ENCODE measurements around the gene SLC3A2.

SLC3A2 gene

DNA sequence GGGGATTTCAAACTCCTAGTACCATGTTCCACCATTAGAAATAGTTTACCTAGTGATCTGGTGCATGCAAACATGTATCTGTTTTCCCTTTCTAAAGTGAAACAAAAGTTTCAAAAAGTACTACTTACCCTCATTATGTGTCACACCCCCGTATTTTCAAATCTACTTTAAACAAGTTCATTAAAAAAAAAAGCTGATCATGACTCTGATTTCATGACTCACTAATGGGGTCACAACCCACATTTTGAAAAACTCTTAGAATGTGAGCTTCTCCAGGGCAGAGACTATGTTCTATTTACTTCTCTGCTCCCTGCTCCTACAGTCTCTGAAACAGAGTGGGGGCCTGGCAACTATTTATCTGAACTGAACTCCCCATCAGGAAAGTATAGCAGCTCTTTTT, 22.2 kb downstream of the SLC3A2 start:
- TF ChIP-seq, protein P1, sequence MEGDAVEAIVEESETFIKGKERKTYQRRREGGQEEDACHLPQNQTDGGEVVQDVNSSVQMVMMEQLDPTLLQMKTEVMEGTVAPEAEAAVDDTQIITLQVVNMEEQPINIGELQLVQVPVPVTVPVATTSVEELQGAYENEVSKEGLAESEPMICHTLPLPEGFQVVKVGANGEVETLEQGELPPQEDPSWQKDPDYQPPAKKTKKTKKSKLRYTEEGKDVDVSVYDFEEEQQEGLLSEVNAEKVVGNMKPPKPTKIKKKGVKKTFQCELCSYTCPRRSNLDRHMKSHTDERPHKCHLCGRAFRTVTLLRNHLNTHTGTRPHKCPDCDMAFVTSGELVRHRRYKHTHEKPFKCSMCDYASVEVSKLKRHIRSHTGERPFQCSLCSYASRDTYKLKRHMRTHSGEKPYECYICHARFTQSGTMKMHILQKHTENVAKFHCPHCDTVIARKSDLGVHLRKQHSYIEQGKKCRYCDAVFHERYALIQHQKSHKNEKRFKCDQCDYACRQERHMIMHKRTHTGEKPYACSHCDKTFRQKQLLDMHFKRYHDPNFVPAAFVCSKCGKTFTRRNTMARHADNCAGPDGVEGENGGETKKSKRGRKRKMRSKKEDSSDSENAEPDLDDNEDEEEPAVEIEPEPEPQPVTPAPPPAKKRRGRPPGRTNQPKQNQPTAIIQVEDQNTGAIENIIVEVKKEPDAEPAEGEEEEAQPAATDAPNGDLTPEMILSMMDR (IDR thresholded peaks at IDR 0.05; ENCODE audit: extremely low read depth, insufficient read depth, missing control alignments) = no peak
- in situ Hi-C loops (cut with MboI; ENCODE audit: low pct_unique_long_range_greater_than_20kb, low sequenced_read_pairs, unreplicated experiment) = no loop called here
- DNase-seq (ENCODE audit: low spot score) = no peak

DNA sequence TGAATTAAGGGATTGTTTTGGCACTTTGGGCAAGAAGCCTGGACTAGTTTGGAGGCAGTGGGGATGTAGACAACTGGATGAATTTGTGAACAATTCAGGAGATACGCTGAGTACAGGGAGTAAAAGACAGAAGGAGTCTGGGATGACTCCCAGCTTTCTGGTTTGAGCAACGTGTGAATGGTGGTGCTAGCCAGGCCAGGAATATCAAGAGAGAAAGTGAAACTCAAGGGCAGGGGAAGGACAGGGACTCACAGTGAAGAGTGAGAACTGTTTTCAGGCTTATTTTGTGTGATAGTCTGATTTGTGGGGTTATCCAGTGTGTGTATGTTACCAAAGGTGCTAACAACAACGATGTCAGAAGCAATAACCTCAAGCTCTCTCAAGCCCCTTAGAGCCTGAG, 24.6 kb downstream of the SLC3A2 start:
- TF ChIP-seq, protein P1 (IDR thresholded peaks at IDR 0.05; ENCODE audit: extremely low read depth, insufficient read depth, missing control alignments) = no peak
- in situ Hi-C loops (cut with MboI; ENCODE audit: low pct_unique_long_range_greater_than_20kb, low sequenced_read_pairs, unreplicated experiment) = loop anchor here (5.0 kb wide), 1 partner anchor 117 kb away; no protein-coding TSS in a partner anchor
- no peak for DNase-seq (ENCODE audit: low spot score)

DNA sequence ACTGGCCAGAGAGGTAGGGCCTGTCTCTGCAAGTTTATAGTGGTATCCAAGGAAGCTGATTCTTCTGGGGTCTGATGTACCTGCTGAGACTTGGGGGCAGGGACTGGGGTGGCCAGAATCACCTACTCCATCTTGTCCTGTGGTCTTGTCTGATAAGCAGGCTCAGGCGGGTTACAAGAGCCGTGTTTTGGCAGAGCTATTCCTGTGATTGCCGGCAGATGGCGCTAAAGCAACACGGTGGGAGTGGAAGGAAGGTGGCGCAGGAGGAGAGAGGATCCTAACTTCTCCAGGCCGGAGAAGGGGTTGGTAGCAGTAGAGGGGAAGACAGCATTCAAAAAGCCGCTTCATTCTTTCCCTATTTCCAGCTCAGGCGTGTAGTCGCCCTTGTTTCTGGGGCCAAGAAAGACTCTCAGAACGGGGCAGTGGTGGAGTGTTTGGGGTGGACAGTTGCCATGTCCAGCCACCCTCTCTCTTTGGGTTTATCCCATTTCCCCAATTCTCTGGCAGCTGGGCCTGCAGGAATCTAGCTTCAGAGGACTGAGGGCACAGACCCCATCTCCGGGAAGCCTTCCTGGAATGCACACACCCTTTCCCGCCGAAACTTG, 25.3 kb downstream of the SLC3A2 start:
- in situ Hi-C loops (cut with MboI; ENCODE audit: low pct_unique_long_range_greater_than_20kb, low sequenced_read_pairs, unreplicated experiment) = loop anchor here (5.0 kb wide), 1 partner anchor 116 kb away; no protein-coding TSS in a partner anchor
- DNase-seq (ENCODE audit: low spot score) = peak; percentile 85

DNA sequence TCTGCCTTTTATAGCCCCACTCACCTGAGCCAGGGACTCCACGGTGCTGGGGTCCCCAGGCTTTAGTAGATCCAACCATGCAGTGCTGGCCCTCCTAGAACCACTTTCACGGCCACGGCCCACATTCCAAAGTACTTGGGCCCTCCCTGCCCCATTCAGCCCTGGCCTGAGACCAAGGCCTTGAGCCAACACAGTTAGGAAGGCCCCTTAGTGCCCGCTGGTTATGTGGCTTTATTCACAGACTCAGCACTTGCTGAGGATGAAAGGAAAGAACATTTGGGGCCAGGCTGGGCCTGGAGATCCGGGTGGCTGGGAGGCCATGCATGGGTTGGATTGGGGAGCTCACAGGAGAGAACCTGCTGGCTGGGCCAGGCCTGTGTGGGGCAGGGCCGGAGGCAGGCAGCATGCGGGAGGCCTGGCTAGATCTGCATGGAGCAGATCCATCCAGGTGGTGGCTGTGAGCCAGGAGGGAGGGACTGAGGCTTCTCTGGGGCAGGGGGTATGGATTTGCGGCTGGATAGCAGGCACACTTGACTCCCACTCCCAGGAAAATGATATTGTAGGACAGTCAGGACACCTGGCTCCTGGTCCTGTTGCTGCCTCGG, 27.9 kb downstream of the SLC3A2 start:
- TF ChIP-seq, protein P1 (IDR thresholded peaks at IDR 0.05; ENCODE audit: extremely low read depth, insufficient read depth, missing control alignments) = no peak
- in situ Hi-C loops (cut with MboI; ENCODE audit: low pct_unique_long_range_greater_than_20kb, low sequenced_read_pairs, unreplicated experiment) = loop anchor here (5.0 kb wide), 1 partner anchor 114 kb away; no protein-coding TSS in a partner anchor
- no peak for DNase-seq (ENCODE audit: low spot score)

More for the DNA sequence above, 25.3 kb downstream of the SLC3A2 start:
- TF ChIP-seq, protein P1 (IDR thresholded peaks at IDR 0.05; ENCODE audit: extremely low read depth, insufficient read depth, missing control alignments) = peak; percentile 98

DNA sequence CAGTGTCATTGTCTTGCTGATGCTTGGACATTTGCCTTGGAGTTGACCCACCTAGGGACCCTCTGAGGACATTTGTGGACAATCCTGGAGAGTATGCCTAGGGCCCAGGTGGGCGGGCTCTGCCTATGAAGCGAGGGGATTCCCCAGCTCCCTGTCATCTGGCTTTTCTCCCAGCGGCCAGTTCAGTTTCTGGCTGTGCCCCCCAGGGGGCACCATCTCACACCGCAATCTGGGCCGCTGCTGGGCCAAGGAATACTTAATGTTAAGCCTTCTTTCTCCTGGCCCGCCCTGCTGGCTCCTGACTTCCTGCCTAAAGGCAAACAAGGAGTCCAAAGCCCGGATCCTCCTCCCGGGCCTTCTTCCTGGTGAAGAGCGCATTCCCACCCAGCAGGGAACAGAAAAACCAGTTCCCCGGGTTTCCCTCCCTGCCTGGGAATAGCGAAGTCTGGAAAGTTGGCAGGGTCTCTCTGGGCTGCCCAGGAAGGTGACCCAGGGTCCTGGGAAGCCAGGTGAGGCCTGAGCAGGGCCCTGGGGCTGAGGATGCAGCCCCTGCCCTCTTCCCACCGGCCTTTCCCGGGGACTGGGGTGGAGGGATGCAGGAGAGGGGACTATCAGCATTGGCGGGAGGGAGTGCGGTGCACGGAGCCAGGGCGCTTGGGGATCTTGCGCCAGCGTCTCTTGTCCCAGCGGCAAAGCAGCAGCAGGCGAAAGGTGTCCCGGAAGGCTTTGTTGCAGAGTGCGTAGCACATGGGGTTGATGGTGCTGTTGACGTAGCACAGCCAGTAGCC, 28.6 kb downstream of the SLC3A2 start:
- TF ChIP-seq, protein P1 (IDR thresholded peaks at IDR 0.05; ENCODE audit: extremely low read depth, insufficient read depth, missing control alignments) = peak; percentile 60
- no peak for DNase-seq (ENCODE audit: low spot score)
- in situ Hi-C loops (cut with MboI; ENCODE audit: low pct_unique_long_range_greater_than_20kb, low sequenced_read_pairs, unreplicated experiment) = loop anchor here (5.0 kb wide), 1 partner anchor 113 kb away; no protein-coding TSS in a partner anchor

DNA sequence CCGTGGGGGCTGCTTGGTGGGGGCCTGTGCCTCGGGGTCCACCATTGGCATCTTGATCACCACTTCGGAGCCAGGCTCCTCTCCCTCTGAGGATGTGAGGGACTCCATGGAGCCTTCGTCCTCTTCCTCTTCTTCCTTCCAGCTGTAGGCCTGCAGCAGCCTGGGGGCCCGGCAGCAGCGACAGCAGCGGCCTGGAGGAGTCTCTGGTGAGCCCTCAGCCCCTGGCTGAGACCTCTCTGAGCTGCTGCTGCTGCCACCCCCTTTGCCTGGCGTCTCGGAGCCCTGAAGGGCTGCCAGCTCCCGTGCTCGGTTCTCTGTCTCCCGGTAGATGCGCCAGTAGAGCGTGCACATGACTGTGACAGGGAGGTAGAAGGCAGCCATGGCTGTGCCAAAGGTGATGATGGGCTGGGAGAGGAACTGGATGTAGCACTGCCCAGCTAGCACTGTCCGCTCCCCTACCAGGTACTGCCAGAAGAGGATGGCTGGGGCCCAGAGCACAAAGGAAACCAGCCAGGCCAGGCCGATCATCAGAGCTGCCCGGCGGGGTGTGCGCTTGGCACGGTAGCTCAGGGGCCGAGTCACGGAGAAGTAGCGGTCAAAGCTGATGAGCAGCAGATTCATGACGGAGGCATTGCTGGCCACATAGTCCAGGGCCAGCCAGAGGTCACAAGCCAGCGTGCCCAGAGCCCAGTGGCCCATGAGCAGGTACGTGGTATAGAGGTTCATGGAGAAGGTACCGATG, 29.6 kb downstream of the SLC3A2 start:
- TF ChIP-seq, protein P1 (IDR thresholded peaks at IDR 0.05; ENCODE audit: extremely low read depth, insufficient read depth, missing control alignments) = no peak
- DNase-seq (ENCODE audit: low spot score) = no peak
- in situ Hi-C loops (cut with MboI; ENCODE audit: low pct_unique_long_range_greater_than_20kb, low sequenced_read_pairs, unreplicated experiment) = no loop called here
